ENCODE data around the gene FOCAD. TPM values are rescaled to one million over a fixed set of nuclear protein-coding genes. Genes with fewer than 3 reads are reported as not detected.

Gene FOCAD
- total RNA-seq, 2 experiments from 2014 or later: 13.8 to 18.5 TPM

DNA sequence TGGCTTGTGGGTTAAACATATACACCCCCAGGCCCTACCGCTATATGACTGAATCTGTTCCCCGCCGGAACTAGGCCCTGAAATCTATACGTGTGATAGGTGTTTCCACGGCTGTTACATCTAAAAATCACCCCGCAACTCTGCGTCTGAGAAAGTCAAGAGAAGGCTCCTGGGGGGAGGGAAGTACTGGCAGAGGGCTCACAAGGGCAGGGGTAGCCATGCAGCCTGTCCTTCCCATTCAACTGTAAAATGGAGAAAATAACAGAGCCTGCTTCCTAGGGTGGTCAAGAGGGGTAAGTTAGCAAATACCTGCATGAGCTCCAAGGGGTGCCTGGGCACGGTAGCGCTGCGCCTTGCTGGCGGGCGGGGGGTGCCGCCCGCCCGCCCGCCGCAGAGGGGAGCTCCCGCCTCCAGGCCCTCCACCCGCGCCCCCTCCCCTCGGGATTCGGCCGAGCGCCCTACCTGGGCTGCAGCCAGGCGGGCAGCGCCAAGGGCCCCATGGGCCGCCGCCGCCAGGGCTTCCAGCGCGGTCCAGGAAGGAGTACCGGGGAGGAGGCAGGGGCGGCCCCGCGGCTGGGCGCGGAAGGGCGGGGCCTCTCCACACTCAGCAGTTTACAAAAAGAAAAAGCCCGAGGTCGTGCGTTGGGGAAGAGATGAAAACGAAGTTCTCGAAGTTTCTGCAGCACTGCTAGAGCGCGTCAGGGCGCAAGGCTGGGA is 347.2 kb downstream of the FOCAD start, which contains the start of gene HACD4:
Gene HACD4 (minus strand): TSS at position 550 of the 717 bp plus-strand sequence. CDS start 50 bp downstream, at position 500.
- no peak for TF ChIP-seq EZH2phosphoT487 (IDR thresholded peaks at IDR 0.05; ENCODE audit: borderline replicate concordance, low read depth, low read length)
- TF ChIP-seq, protein P1, sequence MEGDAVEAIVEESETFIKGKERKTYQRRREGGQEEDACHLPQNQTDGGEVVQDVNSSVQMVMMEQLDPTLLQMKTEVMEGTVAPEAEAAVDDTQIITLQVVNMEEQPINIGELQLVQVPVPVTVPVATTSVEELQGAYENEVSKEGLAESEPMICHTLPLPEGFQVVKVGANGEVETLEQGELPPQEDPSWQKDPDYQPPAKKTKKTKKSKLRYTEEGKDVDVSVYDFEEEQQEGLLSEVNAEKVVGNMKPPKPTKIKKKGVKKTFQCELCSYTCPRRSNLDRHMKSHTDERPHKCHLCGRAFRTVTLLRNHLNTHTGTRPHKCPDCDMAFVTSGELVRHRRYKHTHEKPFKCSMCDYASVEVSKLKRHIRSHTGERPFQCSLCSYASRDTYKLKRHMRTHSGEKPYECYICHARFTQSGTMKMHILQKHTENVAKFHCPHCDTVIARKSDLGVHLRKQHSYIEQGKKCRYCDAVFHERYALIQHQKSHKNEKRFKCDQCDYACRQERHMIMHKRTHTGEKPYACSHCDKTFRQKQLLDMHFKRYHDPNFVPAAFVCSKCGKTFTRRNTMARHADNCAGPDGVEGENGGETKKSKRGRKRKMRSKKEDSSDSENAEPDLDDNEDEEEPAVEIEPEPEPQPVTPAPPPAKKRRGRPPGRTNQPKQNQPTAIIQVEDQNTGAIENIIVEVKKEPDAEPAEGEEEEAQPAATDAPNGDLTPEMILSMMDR (conservative IDR thresholded peaks at IDR 0.05; ENCODE audit: low read length): no peak
- no peak within 1 kb of the TSS for H2AFZ ChIP-seq (ENCODE audit: low read length)
- no peaks in the 10 kb centered on the region for H3K9me2 ChIP-seq (ENCODE audit: insufficient read depth, low read length)
- H3K9me3 ChIP-seq (ENCODE audit: low read length): no peaks in the 10 kb centered on the region
- DNase-seq (ENCODE audit: low spot score): no peak
- no peaks in the 10 kb centered on the region for H3K4me1 ChIP-seq (ENCODE audit: insufficient read depth, low read length, poor library complexity, severe bottlenecking)
- ChIA-PET CTCF (ENCODE audit: unreplicated experiment) (no interaction called here), POLR2A (no interaction called here)
- no peaks in the 10 kb centered on the region for H3K79me2 ChIP-seq (ENCODE audit: insufficient read depth, low read depth, low read length)
- peak within 1 kb of the TSS; percentile 26; the same call in 1 of the 2 replicates for H3K4me2 ChIP-seq (ENCODE audit: low read length)
- no peaks in the 10 kb centered on the region for H3K36me3 ChIP-seq (ENCODE audit: insufficient read depth, low read length)
- H3K27ac ChIP-seq (ENCODE audit: low read depth, low read length, poor library complexity, severe bottlenecking): no peak within 1 kb of the TSS
- intact Hi-C loops (cut with micrococcal nuclease; ENCODE audit: unreplicated experiment): no loop called here
- BruUV-seq (replicated peaks): no TSS peak
- no peak within 1 kb of the TSS for H3K4me3 ChIP-seq (ENCODE audit: low read depth, low read length, poor library complexity, severe bottlenecking)
- H4K20me1 ChIP-seq (ENCODE audit: insufficient read depth, low read length): no peaks in the 10 kb centered on the region

- Histone ChIP-seq H3K4me3 (ENCODE audit: low read depth, low read length, poor library complexity, severe bottlenecking) (no peak overlapping the region), H4K20me1 (ENCODE audit: insufficient read depth, low read length) (no peaks in the 10 kb centered on the region), H3K9me2 (ENCODE audit: insufficient read depth, low read length) (no peaks in the 10 kb centered on the region), H3K4me1 (ENCODE audit: insufficient read depth, low read length, poor library complexity, severe bottlenecking) (no peaks in the 10 kb centered on the region), H3K9me3 (ENCODE audit: low read length) (no peaks in the 10 kb centered on the region), H3K4me2 (ENCODE audit: low read length) (peak overlapping the region; percentile 26; the same call in 1 of the 2 replicates), H2AFZ (ENCODE audit: low read length) (no peak overlapping the region), H3K27ac (ENCODE audit: low read depth, low read length, poor library complexity, severe bottlenecking) (no peak overlapping the region), H3K36me3 (ENCODE audit: insufficient read depth, low read length) (no peaks in the 10 kb centered on the region), H3K79me2 (ENCODE audit: insufficient read depth, low read depth, low read length) (no peaks in the 10 kb centered on the region)
- no peak for DNase-seq (ENCODE audit: low spot score)
- CTCF ChIA-PET (ENCODE audit: unreplicated experiment): no interaction called here
- POLR2A ChIA-PET: no interaction called here
- BruUV-seq (replicated peaks): no TSS peak
- intact Hi-C loops (cut with micrococcal nuclease; ENCODE audit: unreplicated experiment): no loop called here
- TF ChIP-seq, protein P1 (conservative IDR thresholded peaks at IDR 0.05; ENCODE audit: low read length): no peak
- TF ChIP-seq EZH2phosphoT487 (IDR thresholded peaks at IDR 0.05; ENCODE audit: borderline replicate concordance, low read depth, low read length): no peak
Observed at GRCh38 chr9:21031808-21032183, 347.7 kb downstream of the FOCAD start.

DNA sequence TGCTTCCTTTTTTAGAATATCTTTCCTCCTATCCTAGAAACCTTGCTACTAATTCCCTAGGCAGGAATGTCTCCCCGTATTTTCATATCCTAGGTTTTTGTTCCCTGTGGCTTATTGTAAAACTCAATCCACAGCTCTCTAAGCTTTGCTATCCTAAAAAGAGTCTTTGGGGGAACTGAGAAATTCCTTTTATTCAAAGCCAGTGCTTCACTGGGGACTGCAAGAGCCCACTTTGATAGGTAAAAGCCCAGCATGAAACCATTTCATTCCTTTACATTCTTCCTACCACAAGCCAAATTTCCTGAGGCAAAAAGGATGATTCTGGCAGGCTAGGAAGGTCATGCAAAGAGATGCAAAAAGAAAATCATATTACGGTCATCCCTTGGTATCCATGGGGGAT is 353.2 kb downstream of the FOCAD start:
- Histone ChIP-seq H3K27ac (ENCODE audit: low read depth, low read length, poor library complexity, severe bottlenecking) (no peak overlapping the region), H2AFZ (ENCODE audit: low read length) (no peak overlapping the region), H3K79me2 (ENCODE audit: insufficient read depth, low read depth, low read length) (no peaks in the 10 kb centered on the region), H4K20me1 (ENCODE audit: insufficient read depth, low read length) (no peaks in the 10 kb centered on the region), H3K36me3 (ENCODE audit: insufficient read depth, low read length) (no peaks in the 10 kb centered on the region), H3K9me3 (ENCODE audit: low read length) (no peaks in the 10 kb centered on the region), H3K4me1 (ENCODE audit: insufficient read depth, low read length, poor library complexity, severe bottlenecking) (no peaks in the 10 kb centered on the region), H3K4me2 (ENCODE audit: low read length) (no peak overlapping the region), H3K4me3 (ENCODE audit: low read depth, low read length, poor library complexity, severe bottlenecking) (no peak overlapping the region), H3K9me2 (ENCODE audit: insufficient read depth, low read length) (no peaks in the 10 kb centered on the region)
- TF ChIP-seq, protein P1 (conservative IDR thresholded peaks at IDR 0.05; ENCODE audit: low read length): no peak
- no peak for TF ChIP-seq EZH2phosphoT487 (IDR thresholded peaks at IDR 0.05; ENCODE audit: borderline replicate concordance, low read depth, low read length)
- ChIA-PET POLR2A (interaction anchor here (0.5 to 0.9 kb wide), 2 partner anchors 12 to 40 kb away, joined by 3 to 4 read pairs; no protein-coding TSS in a partner anchor), CTCF (ENCODE audit: unreplicated experiment) (no interaction called here)
- BruUV-seq (replicated peaks): no TSS peak
- no peak for DNase-seq (ENCODE audit: low spot score)
- intact Hi-C loops (cut with micrococcal nuclease; ENCODE audit: unreplicated experiment): no loop called here
